PC-9 (cell line): ENCODE data around the gene CCDC134. TPM values are rescaled to one million over a fixed set of nuclear protein-coding genes. Genes with fewer than 3 reads are reported as not detected.

ENCODE experiments used
- BruUV-seq: library from RNA; stranded (reverse); fragments of 400-500 nt; replicated peaks from 2 replicates; lab custom pipeline; 2021; lab: Mats Ljungman, UMichigan
- CTCF ChIA-PET: fragments of 300-600 bp; sonication (Branson Sonifier 250); formaldehyde crosslinking; loops from one replicate; lab custom pipeline; 2022; ENCODE audit warnings: antibody characterized with exemption; lab: Charles Lee
- POLR2A ChIA-PET: fragments of 300-600 bp; sonication (Branson Sonifier 250); formaldehyde crosslinking; loops from one replicate; lab custom pipeline; 2022; ENCODE audit warnings: antibody characterized with exemption; ENCODE audit not compliant: unreplicated experiment; lab: Charles Lee
- DNase-seq, 2 experiments: peaks; one replicate each; pipeline versions ENCODE4 v3.0.0 to v3.0.0-alpha.2; 2015 to 2022; ENCODE audit warnings: mixed read lengths in 1 of 2
- H2AFZ ChIP-seq: fragments of 200-600 bp; sonication (generic); 2 replicates; pipeline ENCODE4 v1.8.1; 2017; ENCODE audit warnings: antibody characterized with exemption
- H3F3A ChIP-seq: fragments of 200-600 bp; sonication (generic); 2 replicates; pipeline ENCODE4 v1.8.1; 2017; ENCODE audit warnings: antibody characterized with exemption, mild to moderate bottlenecking, low read depth; ENCODE audit not compliant: insufficient read depth
- H3K27ac ChIP-seq: fragments of 200-600 bp; sonication (generic); 2 replicates; pipeline ENCODE4 v1.6.1; 2016; ENCODE audit warnings: mixed run types
- H3K27me3 ChIP-seq: fragments of 200-600 bp; sonication (generic); 2 replicates; pipeline ENCODE4 v1.6.1; 2016; ENCODE audit warnings: low read depth, mixed run types; ENCODE audit not compliant: insufficient read depth
- H3K36me3 ChIP-seq: fragments of 200-600 bp; sonication (generic); 2 replicates; pipeline ENCODE4 v1.6.1; 2016; ENCODE audit warnings: low read depth, mixed run types
- H3K4me1 ChIP-seq: fragments of 200-600 bp; sonication (generic); replicated peaks from 2 replicates; pipeline ENCODE4 v1.6.1; 2016; ENCODE audit warnings: mixed run types; ENCODE audit not compliant: insufficient read depth
- H3K4me2 ChIP-seq: fragments of 200-600 bp; sonication (generic); 2 replicates; pipeline ENCODE4 v1.6.1; 2017; ENCODE audit warnings: mixed run types
- H3K4me3 ChIP-seq: fragments of 200-600 bp; sonication (generic); 2 replicates; pipeline ENCODE4 v1.6.1; 2016; ENCODE audit warnings: mixed run types
- H3K79me2 ChIP-seq: fragments of 200-600 bp; sonication (generic); 2 replicates; pipeline ENCODE4 v1.6.1; 2017; ENCODE audit warnings: low read depth, mixed run types
- H3K9me2 ChIP-seq: fragments of 200-600 bp; sonication (generic); 2 replicates; pipeline ENCODE4 v1.8.1; 2017; ENCODE audit warnings: mild to moderate bottlenecking; ENCODE audit not compliant: insufficient read depth
- H3K9me3 ChIP-seq: fragments of 200-600 bp; sonication (generic); 2 replicates; pipeline ENCODE4 v1.8.1; 2016; ENCODE audit warnings: low read depth; ENCODE audit not compliant: insufficient read depth
- H4K20me1 ChIP-seq: fragments of 200-600 bp; sonication (generic); 2 replicates; pipeline ENCODE4 v1.8.1; 2017; ENCODE audit not compliant: insufficient read depth
- CTCF ChIP-seq: fragments of 200-600 bp; sonication (generic); conservative IDR thresholded peaks from 2 replicates; pipeline ENCODE4 v1.6.1; 2017; ENCODE audit warnings: mixed run types, antibody characterized with exemption, mild to moderate bottlenecking, moderate library complexity
- EZH2 ChIP-seq: fragments of 200-600 bp; sonication (generic); IDR thresholded peaks from 2 replicates; pipeline ENCODE4 v1.8.0; 2017; ENCODE audit warnings: antibody characterized with exemption, low read depth
- intact Hi-C: fragments of 100-400 bp; cut with micrococcal nuclease; formaldehyde crosslinking; loops from one replicate; pipeline ENCODE4 v1.10.0; 2022; ENCODE audit not compliant: unreplicated experiment
- total RNA-seq: library from RNA; stranded (reverse); gene quantifications from 2 replicates; pipeline ENCODE4 v1.2.3, GENCODE V29; 2021

CCDC134 gene
- total RNA-seq, 1 experiment from 2014 or later: 29.0 TPM

GRCh38 chr22:41812805-41813545 is 12.5 kb downstream of the CCDC134 start:
- no peak for DNase-seq
- POLR2A ChIA-PET: no interaction called here
- H3K9me3 ChIP-seq: no peaks in the 10 kb centered on the region
- H3K4me2 ChIP-seq: no peak overlapping the region
- no peaks in the 10 kb centered on the region for H3K79me2 ChIP-seq
- H3K4me3 ChIP-seq: no peak overlapping the region
- H3F3A ChIP-seq: no peaks in the 10 kb centered on the region
- H2AFZ ChIP-seq: no peak overlapping the region
- CTCF ChIA-PET: no interaction called here
- no peaks in the 10 kb centered on the region for H3K9me2 ChIP-seq
- no peaks in the 10 kb centered on the region for H4K20me1 ChIP-seq
- peaks cover 3% of the 10 kb centered on the region; the same call in 1 of the 2 replicates for H3K36me3 ChIP-seq
- no TSS peak for BruUV-seq
- intact Hi-C loops: no loop called here
- H3K27me3 ChIP-seq: no peaks in the 10 kb centered on the region
- no peak overlapping the region for H3K27ac ChIP-seq
- TF ChIP-seq EZH2: no peak
- TF ChIP-seq CTCF: no peak
- H3K4me1 ChIP-seq: no peaks in the 10 kb centered on the region

GRCh38 chr22:41813726-41814410 is 13.4 kb downstream of the CCDC134 start:
- H3K36me3 ChIP-seq: peaks cover 3% of the 10 kb centered on the region; the same call in 1 of the 2 replicates
- H3K4me2 ChIP-seq: no peak overlapping the region
- H3K9me3 ChIP-seq: no peaks in the 10 kb centered on the region
- H4K20me1 ChIP-seq: no peaks in the 10 kb centered on the region
- H3F3A ChIP-seq: no peaks in the 10 kb centered on the region
- TF ChIP-seq CTCF: no peak
- no peak for TF ChIP-seq EZH2
- H2AFZ ChIP-seq: no peak overlapping the region
- no TSS peak for BruUV-seq
- no peaks in the 10 kb centered on the region for H3K27me3 ChIP-seq
- ChIA-PET POLR2A (interaction anchor here (0.6 kb wide), 1 partner anchor 146 kb away, joined by 7 read pairs; no protein-coding TSS in a partner anchor), CTCF (no interaction called here)
- H3K79me2 ChIP-seq: no peaks in the 10 kb centered on the region
- H3K9me2 ChIP-seq: no peaks in the 10 kb centered on the region
- no peak overlapping the region for H3K4me3 ChIP-seq
- no peak for DNase-seq
- no peak overlapping the region for H3K27ac ChIP-seq
- H3K4me1 ChIP-seq: no peaks in the 10 kb centered on the region
- intact Hi-C loops: no loop called here

- Histone ChIP-seq H3K4me1 (no peaks in the 10 kb centered on the region), H3K79me2 (no peaks in the 10 kb centered on the region), H3K27me3 (no peaks in the 10 kb centered on the region), H3K9me3 (no peaks in the 10 kb centered on the region), H3F3A (no peaks in the 10 kb centered on the region), H4K20me1 (no peaks in the 10 kb centered on the region), H3K9me2 (no peaks in the 10 kb centered on the region), H2AFZ (no peak overlapping the region), H3K36me3 (peaks cover 3% of the 10 kb centered on the region; the same call in 1 of the 2 replicates), H3K27ac (no peak overlapping the region), H3K4me3 (no peak overlapping the region), H3K4me2 (no peak overlapping the region)
- DNase-seq: no peak
- intact Hi-C loops: no loop called here
- ChIA-PET CTCF (no interaction called here), POLR2A (no interaction called here)
- TF ChIP-seq CTCF (no peak), EZH2 (no peak)
- no TSS peak for BruUV-seq
These were observed 15.2 kb downstream of the CCDC134 start for GRCh38 chr22:41815716-41816115.
